H9 (cell line): ENCODE data around the gene BRF1. TPM values are rescaled to one million over a fixed set of nuclear protein-coding genes. Genes with fewer than 3 reads are reported as not detected.

Experiments used
- DNase-seq: peaks from one replicate; pipeline ENCODE4 v3.0.0-alpha.2; 2017
- H2AFZ ChIP-seq: one replicate; pipeline ENCODE4 v1.6.1; 2013; ENCODE audit warnings: mild to moderate bottlenecking, low read length, control low read depth, moderate library complexity
- H2AK5ac ChIP-seq: 2 replicates; pipeline ENCODE4 v1.6.1; 2013; ENCODE audit warnings: low read length, control low read depth, mixed read lengths; ENCODE audit not compliant: insufficient read length
- H2BK120ac ChIP-seq: one replicate; pipeline ENCODE4 v1.6.1; 2013; ENCODE audit warnings: low read depth, mild to moderate bottlenecking, low read length, control low read depth, inconsistent platforms; ENCODE audit not compliant: poor library complexity, severe bottlenecking
- H2BK12ac ChIP-seq: 2 replicates; pipeline ENCODE4 v1.6.1; 2013; ENCODE audit warnings: low read length, control low read depth, mixed read lengths, low read depth; ENCODE audit not compliant: insufficient read length
- H2BK15ac ChIP-seq: 2 replicates; pipeline ENCODE4 v1.6.1; 2013; ENCODE audit warnings: low read depth, low read length, control low read depth
- H2BK20ac ChIP-seq: one replicate; pipeline ENCODE4 v1.6.1; 2013; ENCODE audit warnings: low read depth, mild to moderate bottlenecking, low read length, control low read depth, inconsistent platforms; ENCODE audit not compliant: poor library complexity, severe bottlenecking
- H2BK5ac ChIP-seq: 2 replicates; pipeline ENCODE4 v1.6.1; 2013; ENCODE audit warnings: low read length, control low read depth, mixed read lengths; ENCODE audit not compliant: insufficient read length
- H3K14ac ChIP-seq: 2 replicates; pipeline ENCODE4 v1.6.1; 2013; ENCODE audit warnings: low read length, control low read depth; ENCODE audit not compliant: insufficient read depth
- H3K18ac ChIP-seq: 2 replicates; pipeline ENCODE4 v1.6.1; 2013; ENCODE audit warnings: low read depth, mild to moderate bottlenecking, mixed read lengths, low read length, control low read depth; ENCODE audit not compliant: insufficient read length
- H3K23ac ChIP-seq: 2 replicates; pipeline ENCODE4 v1.6.1; 2013; ENCODE audit warnings: low read length, control low read depth, mixed read lengths, low read depth; ENCODE audit not compliant: insufficient read length
- H3K23me2 ChIP-seq: 2 replicates; pipeline ENCODE4 v1.6.1; 2013; ENCODE audit warnings: low read depth, mild to moderate bottlenecking, mixed read lengths, low read length, control low read depth; ENCODE audit not compliant: insufficient read length, poor library complexity, severe bottlenecking
- H3K27ac ChIP-seq: 2 replicates; pipeline ENCODE4 v1.5.1; 2013; ENCODE audit warnings: low read length, control low read depth, mixed read lengths, low read depth; ENCODE audit not compliant: insufficient read length
- H3K27me3 ChIP-seq: 2 replicates; pipeline ENCODE4 v1.6.1; 2013; ENCODE audit warnings: low read length, control low read depth, inconsistent platforms; ENCODE audit not compliant: insufficient read depth
- H3K4ac ChIP-seq: 2 replicates; pipeline ENCODE4 v1.6.1; 2013; ENCODE audit warnings: low read depth, mild to moderate bottlenecking, control low read depth, inconsistent platforms, low read length, moderate library complexity
- H3K4me1 ChIP-seq: 2 replicates; pipeline ENCODE4 v1.6.1; 2013; ENCODE audit warnings: low read length, control low read depth, inconsistent platforms; ENCODE audit not compliant: insufficient read depth
- H3K4me2 ChIP-seq: 2 replicates; pipeline ENCODE4 v1.6.1; 2013; ENCODE audit warnings: low read length, control low read depth, mixed read lengths; ENCODE audit not compliant: insufficient read length, insufficient read depth
- H3K56ac ChIP-seq: 2 replicates; pipeline ENCODE4 v1.6.1; 2013; ENCODE audit warnings: low read depth, mild to moderate bottlenecking, mixed read lengths, low read length, control low read depth; ENCODE audit not compliant: insufficient read length
- H3K79me1 ChIP-seq: 2 replicates; pipeline ENCODE4 v1.6.1; 2013; ENCODE audit warnings: low read depth, mild to moderate bottlenecking, moderate library complexity, low read length, control low read depth, inconsistent platforms; ENCODE audit not compliant: insufficient read depth, poor library complexity, severe bottlenecking
- H3K79me2 ChIP-seq: 2 replicates; pipeline ENCODE4 v1.6.1; 2013; ENCODE audit warnings: low read length, control low read depth, inconsistent platforms; ENCODE audit not compliant: insufficient read depth
- H3K9ac ChIP-seq: 2 replicates; pipeline ENCODE4 v1.6.1; 2013; ENCODE audit warnings: low read length, control low read depth, mixed read lengths; ENCODE audit not compliant: insufficient read length; ENCODE audit errors: extremely low read depth
- H3K9me3 ChIP-seq: one replicate; pipeline ENCODE4 v1.6.1; 2013; ENCODE audit warnings: low read depth, low read length, inconsistent platforms; ENCODE audit not compliant: control insufficient read depth
- H3T11ph ChIP-seq: one replicate; pipeline ENCODE4 v1.6.1; 2013; ENCODE audit warnings: mild to moderate bottlenecking, low read length, control low read depth, inconsistent platforms
- H4K20me1 ChIP-seq: one replicate; pipeline ENCODE4 v1.6.1; 2013; ENCODE audit not compliant: control insufficient read depth, insufficient read length, insufficient read depth
- H4K5ac ChIP-seq: 2 replicates; pipeline ENCODE4 v1.6.1; 2013; ENCODE audit warnings: low read depth, mild to moderate bottlenecking, mixed read lengths, low read length, control low read depth; ENCODE audit not compliant: insufficient read length
- H4K8ac ChIP-seq: replicated peaks from 2 replicates; pipeline ENCODE4 v1.6.1; 2013; ENCODE audit warnings: low read length, control low read depth, mixed read lengths, low read depth; ENCODE audit not compliant: insufficient read length
- H4K91ac ChIP-seq: 2 replicates; pipeline ENCODE4 v1.6.1; 2013; ENCODE audit warnings: low read depth, mild to moderate bottlenecking, moderate library complexity, mixed read lengths, low read length, control low read depth; ENCODE audit not compliant: insufficient read length
- H3K27ac Mint-ChIP-seq, 3 experiments: 2 replicates in 2 of 3; 3 replicates in 1 of 3; pipeline ENCODE4 v1.8.0; 2020 to 2021; ENCODE audit warnings: mixed read lengths in 3 of 3, mild to moderate bottlenecking in 1 of 3, moderate library complexity in 1 of 3
- H3K27me3 Mint-ChIP-seq: 2 replicates; pipeline ENCODE4 v1.8.0; 2021; ENCODE audit warnings: low read depth, mild to moderate bottlenecking, moderate library complexity, mixed read lengths
- H3K36me3 Mint-ChIP-seq, 3 experiments: 2 replicates in 2 of 3; 3 replicates in 1 of 3; pipeline ENCODE4 v1.8.0; 2020 to 2021; ENCODE audit warnings: low read depth in 3 of 3, mixed read lengths in 3 of 3; ENCODE audit not compliant: insufficient read depth in 1 of 3
- H3K4me1 Mint-ChIP-seq, 2 experiments: 2 replicates each; pipeline ENCODE4 v1.8.0; 2020; ENCODE audit warnings: mixed read lengths in 2 of 2
- H3K4me3 Mint-ChIP-seq, 2 experiments: 2 replicates in 1 of 2; 3 replicates in 1 of 2; pipeline ENCODE4 v1.8.0; 2020 to 2021; ENCODE audit warnings: mild to moderate bottlenecking in 2 of 2, mixed read lengths in 2 of 2, moderate library complexity in 1 of 2
- H3K9me3 Mint-ChIP-seq, 2 experiments: 2 replicates in 1 of 2; 3 replicates in 1 of 2; pipeline ENCODE4 v1.8.0; 2020; ENCODE audit warnings: mild to moderate bottlenecking in 2 of 2, mixed read lengths in 2 of 2, moderate library complexity in 1 of 2
- CTCF ChIP-seq: fragments of 200-600 bp; sonication (generic); conservative IDR thresholded peaks from 3 replicates; pipeline ENCODE4 v1.8.0; 2021; ENCODE audit warnings: antibody characterized with exemption, mild to moderate bottlenecking
- WGBS: extraction: QIAGEN DNeasy Blood & Tissue Kit; methylation state at CpG from one replicate; pipeline ENCODE4 v1.1.7; 2013; ENCODE audit warnings: missing lambda C conversion rate, low lambda C conversion rate, mixed read lengths; ENCODE audit not compliant: insufficient read length; ENCODE audit errors: extremely low coverage; 5-methylcytosine and 5-hydroxymethylcytosine counted together
- total RNA-seq: library from RNA; stranded (reverse); gene quantifications from 2 replicates; pipeline ENCODE4 v1.2.1, GENCODE V29; 2021

BRF1 gene
- total RNA-seq, 1 experiment from 2014 or later: 28.3 TPM

GRCh38 chr14:105209646-105210045 is 91.2 kb downstream of the BRF1 start:
- Histone ChIP-seq H3K9me3 (no peaks in the 10 kb centered on the region), H2BK5ac (no peak overlapping the region), H3K4ac (no peak overlapping the region), H3K4me2 (no peak overlapping the region), H4K5ac (no peak overlapping the region), H3K27me3 (no peaks in the 10 kb centered on the region), H2BK120ac (no peak overlapping the region), H3K79me1 (no peaks in the 10 kb centered on the region), H2BK12ac (no peak overlapping the region), H3K23me2 (no peaks in the 10 kb centered on the region), H3K56ac (no peak overlapping the region), H2AK5ac (no peak overlapping the region), H2BK15ac (no peak overlapping the region), H4K8ac (no peak overlapping the region), H3K23ac (no peak overlapping the region), H3K4me1 (no peaks in the 10 kb centered on the region), H3K79me2 (no peaks in the 10 kb centered on the region), H2AFZ (no peak overlapping the region), H4K20me1 (no peaks in the 10 kb centered on the region), H4K91ac (no peak overlapping the region), H3T11ph (no peak overlapping the region), H3K9ac (no peak overlapping the region), H3K14ac (no peak overlapping the region), H3K18ac (no peak overlapping the region), H2BK20ac (no peak overlapping the region), H3K27ac (no peak overlapping the region)
- Mint-ChIP-seq H3K27ac (no peak overlapping the region), H3K4me1 (no peaks in the 10 kb centered on the region; a peak in 2 of 4 replicates), H3K4me3 (no peak overlapping the region), H3K27me3 (no peaks in the 10 kb centered on the region; the same call in 1 of the 2 replicates), H3K9me3 (no peaks in the 10 kb centered on the region), H3K36me3 (no peaks in the 10 kb centered on the region; a peak in 2 of 7 replicates)
- WGBS: no CpG with 5 or more reads among the region's 16 CpGs
- no peak for TF ChIP-seq CTCF
- DNase-seq: no peak
